Spinal cord (tissue), 10 donors: Measurements from ENCODE around the gene PRELID2. TPM values are rescaled to one million over a fixed set of nuclear protein-coding genes. Genes with fewer than 3 reads are reported as not detected.

Source experiments
- DNase-seq, 6 donors: peaks; one replicate each; pipeline versions ENCODE4 v3.0.0 to v3.0.0-alpha.2; 2013 to 2015; ENCODE audit warnings: low spot score in 6 of 6, low read depth in 4 of 6
- H3K27ac ChIP-seq: one replicate; pipeline ENCODE4 v1.5.1; 2013; ENCODE audit warnings: low read depth, low read length, control low read depth
- H3K27me3 ChIP-seq: one replicate; pipeline ENCODE4 v1.6.1; 2013; ENCODE audit warnings: low read length; ENCODE audit not compliant: control insufficient read depth, insufficient read depth
- H3K36me3 ChIP-seq: one replicate; pipeline ENCODE4 v1.6.1; 2013; ENCODE audit warnings: low read length; ENCODE audit not compliant: control insufficient read depth, insufficient read depth
- H3K4me1 ChIP-seq: one replicate; pipeline ENCODE4 v1.6.1; 2013; ENCODE audit warnings: low read length; ENCODE audit not compliant: control insufficient read depth, insufficient read depth
- H3K4me3 ChIP-seq: one replicate; pipeline ENCODE4 v1.5.1; 2013; ENCODE audit warnings: low read depth, low read length, control low read depth
- H3K9me3 ChIP-seq: one replicate; pipeline ENCODE4 v1.6.1; 2013; ENCODE audit warnings: low read length; ENCODE audit not compliant: control insufficient read depth, insufficient read depth
- WGBS: methylation state at CpG from one replicate; pipeline ENCODE4 v1.1.5; 2013; ENCODE audit warnings: missing lambda C conversion rate; ENCODE audit not compliant: insufficient coverage; 5-methylcytosine and 5-hydroxymethylcytosine counted together
- polyA plus RNA-seq, 2 donors: library from polyadenylated mRNA; unstranded; fragments of 120-200 nt; gene quantifications; one replicate each; pipeline ENCODE4 v1.2.1, GENCODE V29; 2013; ENCODE audit not compliant: insufficient read length in 2 of 2
- total RNA-seq, 2 donors: library from RNA; depleted of rRNA in 1 of 2; stranded (reverse); fragments of 120-200 nt in 1 of 2; fragments of >200 nt in 1 of 2; gene quantifications; one replicate each; pipeline versions ENCODE4 v1.2.3 to v1.2.4, GENCODE V29; 2013 to 2014
- donor health status: healthy.

PRELID2 gene
- total and polyA plus RNA-seq, 4 donors, result 2.7 to 27.2 (median 11.1) TPM

GRCh38 chr5:145768863-145769262 lies 66.3 kb downstream of the PRELID2 start:
- Histone ChIP-seq H3K9me3 (no peaks in the 10 kb centered on the region), H3K36me3 (no peaks in the 10 kb centered on the region), H3K27ac (no peak overlapping the region), H3K4me1 (no peaks in the 10 kb centered on the region), H3K4me3 (no peak overlapping the region), H3K27me3 (no peaks in the 10 kb centered on the region)
- DNase-seq, result no peak
- WGBS, result 26% methylated on average over 2 of the region's 3 CpGs

- WGBS, result 80% methylated on average over 1 of the region's 1 CpG
- no peaks in the 10 kb centered on the region for H3K27me3 ChIP-seq
- no peak overlapping the region for H3K4me3 ChIP-seq
- no peak overlapping the region for H3K27ac ChIP-seq
- DNase-seq, result no peak
- no peaks in the 10 kb centered on the region for H3K4me1 ChIP-seq
- no peaks in the 10 kb centered on the region for H3K36me3 ChIP-seq
- no peaks in the 10 kb centered on the region for H3K9me3 ChIP-seq
Observed at GRCh38 chr5:145764325-145764724, 70.8 kb downstream of the PRELID2 start.

DNA sequence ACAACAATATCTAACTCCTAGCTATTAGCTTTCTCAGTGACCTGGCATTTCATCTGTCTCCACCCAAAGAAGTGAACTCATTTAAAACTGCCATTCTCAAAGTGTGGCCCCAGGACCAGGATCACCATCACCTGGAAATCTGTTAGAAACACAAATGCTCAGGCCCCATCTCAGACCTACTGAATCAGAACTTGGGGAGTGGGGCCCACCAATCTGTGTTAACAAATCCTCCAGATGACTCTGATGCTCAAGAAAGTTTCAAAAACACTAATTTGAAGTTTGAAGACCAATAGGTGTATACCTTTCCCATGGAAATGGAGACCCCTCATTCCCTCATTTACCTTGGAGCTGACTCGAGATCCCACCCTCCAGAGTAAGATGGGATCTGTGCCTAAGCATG lies 72.3 kb downstream of the PRELID2 start:
- no peaks in the 10 kb centered on the region for H3K27me3 ChIP-seq
- H3K4me1 ChIP-seq, result no peaks in the 10 kb centered on the region
- no peaks in the 10 kb centered on the region for H3K9me3 ChIP-seq
- no peak overlapping the region for H3K4me3 ChIP-seq
- no peak for DNase-seq
- H3K36me3 ChIP-seq, result no peaks in the 10 kb centered on the region
- WGBS, result no CpG with 5 or more reads among the region's 1 CpG
- H3K27ac ChIP-seq, result no peak overlapping the region

- no peak overlapping the region for H3K27ac ChIP-seq
- no peaks in the 10 kb centered on the region for H3K36me3 ChIP-seq
- no peaks in the 10 kb centered on the region for H3K9me3 ChIP-seq
- no peak for DNase-seq
- H3K4me1 ChIP-seq, result no peaks in the 10 kb centered on the region
- no peak overlapping the region for H3K4me3 ChIP-seq
- no peaks in the 10 kb centered on the region for H3K27me3 ChIP-seq
- WGBS, result no CpG with 5 or more reads among the region's 4 CpGs
Observed at GRCh38 chr5:145761254-145761653, 73.9 kb downstream of the PRELID2 start.

DNA sequence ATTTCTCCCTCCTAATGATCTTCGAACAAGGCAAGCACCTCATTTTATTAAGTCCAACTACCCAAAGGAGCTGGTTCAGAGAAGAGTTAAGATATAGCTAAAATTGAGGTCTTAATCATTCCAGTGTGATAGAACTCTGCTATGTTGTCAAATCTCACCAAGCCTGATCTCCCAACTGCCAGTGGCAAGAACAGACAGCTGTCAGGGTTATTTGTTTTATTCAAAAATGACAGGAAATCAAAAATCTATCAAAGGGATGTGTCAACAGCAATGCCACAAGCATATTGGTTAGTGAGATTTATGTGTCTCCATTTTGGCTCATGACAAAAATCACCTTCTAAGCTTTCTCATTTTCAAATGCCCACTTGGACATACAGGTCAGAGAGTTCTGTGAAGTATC lies 74.5 kb downstream of the PRELID2 start:
- no peak for DNase-seq
- Histone ChIP-seq H3K27me3 (no peaks in the 10 kb centered on the region), H3K4me1 (no peaks in the 10 kb centered on the region), H3K9me3 (no peaks in the 10 kb centered on the region), H3K36me3 (no peaks in the 10 kb centered on the region), H3K4me3 (no peak overlapping the region), H3K27ac (no peak overlapping the region)
- no CpG with 5 or more reads among the region's 1 CpG for WGBS

DNA sequence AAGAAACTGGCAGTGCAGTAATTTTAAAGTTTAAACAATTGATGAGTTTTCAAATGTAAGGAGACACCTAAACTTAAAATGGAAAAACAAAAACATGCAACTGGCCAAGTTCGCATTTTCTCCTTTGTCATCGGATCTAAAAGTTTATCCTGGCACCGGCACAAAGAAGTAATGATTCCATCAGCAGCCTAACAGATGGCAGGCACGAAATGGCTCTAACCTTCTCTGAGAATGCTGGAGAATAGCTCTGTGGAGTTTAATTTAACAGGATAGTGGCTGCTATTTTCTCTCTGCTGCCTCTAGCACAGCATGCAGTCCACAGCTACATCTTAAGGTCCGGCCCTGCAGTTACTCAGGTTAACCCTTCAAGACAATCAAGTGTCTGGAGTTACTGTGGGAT lies 82.2 kb downstream of the PRELID2 start:
- 21% methylated on average over 5 of the region's 5 CpGs for WGBS
- Histone ChIP-seq H3K36me3 (no peaks in the 10 kb centered on the region), H3K4me3 (no peak overlapping the region), H3K27me3 (no peaks in the 10 kb centered on the region), H3K27ac (no peak overlapping the region), H3K4me1 (no peaks in the 10 kb centered on the region), H3K9me3 (no peaks in the 10 kb centered on the region)
- DNase-seq, result peak in 4 of 6 donors; percentile 11 to 87 (median 41)

GRCh38 chr5:145752534-145752933 lies 82.6 kb downstream of the PRELID2 start:
- no peak overlapping the region for H3K27ac ChIP-seq
- H3K4me1 ChIP-seq, result no peaks in the 10 kb centered on the region
- H3K9me3 ChIP-seq, result no peaks in the 10 kb centered on the region
- H3K36me3 ChIP-seq, result no peaks in the 10 kb centered on the region
- no peak for DNase-seq
- no peak overlapping the region for H3K4me3 ChIP-seq
- WGBS, result no CpG with 5 or more reads among the region's 2 CpGs
- no peaks in the 10 kb centered on the region for H3K27me3 ChIP-seq

GRCh38 chr5:145750199-145750598 lies 84.9 kb downstream of the PRELID2 start:
- Histone ChIP-seq H3K36me3 (no peaks in the 10 kb centered on the region), H3K9me3 (no peaks in the 10 kb centered on the region), H3K27me3 (no peaks in the 10 kb centered on the region), H3K4me1 (no peaks in the 10 kb centered on the region), H3K27ac (no peak overlapping the region), H3K4me3 (no peak overlapping the region)
- peak in 1 of 6 donors; percentile 62 for DNase-seq

GRCh38 chr5:145743396-145744061 lies 91.6 kb downstream of the PRELID2 start:
- Histone ChIP-seq H3K36me3 (no peaks in the 10 kb centered on the region), H3K27ac (no peak overlapping the region), H3K9me3 (no peaks in the 10 kb centered on the region), H3K27me3 (no peaks in the 10 kb centered on the region), H3K4me1 (no peaks in the 10 kb centered on the region), H3K4me3 (no peak overlapping the region)
- WGBS, result 97% methylated on average over 13 of the region's 14 CpGs
- no peak for DNase-seq

- H3K4me1 ChIP-seq, result no peaks in the 10 kb centered on the region
- no peak for DNase-seq
- H3K9me3 ChIP-seq, result peaks cover 2% of the 10 kb centered on the region
- no peaks in the 10 kb centered on the region for H3K36me3 ChIP-seq
- H3K27me3 ChIP-seq, result no peaks in the 10 kb centered on the region
- no peak overlapping the region for H3K4me3 ChIP-seq
- H3K27ac ChIP-seq, result no peak overlapping the region
Observed at GRCh38 chr5:145739843-145740242, 95.3 kb downstream of the PRELID2 start.
